ENCODE data around the gene VASP. TPM values are rescaled to one million over a fixed set of nuclear protein-coding genes. Genes with fewer than 3 reads are reported as not detected.

VASP gene
- total and polyA plus RNA-seq, 2 donors (not counting 1 experiment from before 2014, with no cell fraction given) = 79.5 to 108 TPM

DNA sequence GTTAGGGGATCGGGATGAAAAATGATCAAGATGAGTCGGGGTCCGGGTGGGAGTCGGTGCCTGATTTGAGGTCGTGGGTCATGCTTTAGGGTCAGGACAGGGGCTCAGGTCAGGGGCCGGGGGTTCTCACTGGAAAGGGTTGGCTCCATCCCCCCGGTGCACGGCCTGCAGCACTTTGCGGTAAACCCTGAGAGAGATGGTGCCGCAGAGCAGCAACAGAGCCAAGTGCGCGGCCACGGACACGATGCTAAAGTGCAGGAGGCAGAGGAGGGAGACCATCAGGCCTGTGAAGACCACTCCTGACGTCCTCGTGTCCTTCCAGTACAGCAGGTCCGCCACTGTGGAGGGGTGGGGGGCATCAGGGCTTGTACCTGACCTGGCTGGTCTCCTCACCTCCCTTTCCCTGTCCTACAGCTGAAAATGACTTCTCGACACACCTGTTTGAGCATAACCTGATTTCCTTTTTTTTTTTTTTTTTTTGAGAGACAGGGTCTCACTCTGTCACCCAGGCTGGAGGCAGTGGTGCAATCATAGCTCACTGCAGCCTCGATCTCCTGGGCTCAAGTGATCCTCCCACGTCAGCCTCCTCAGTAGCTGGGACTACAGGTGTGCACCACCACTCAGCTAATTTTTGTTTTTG lies 17.9 kb upstream of the VASP start:
- H3K27ac ChIP-seq (ENCODE audit: low read length in 2 of 2) = no peak overlapping the region
- Mint-ChIP-seq H3K9me3 (ENCODE audit: insufficient read depth) (no peaks in the 10 kb centered on the region), H3K27me3 (peaks cover 12% of the 10 kb centered on the region), H3K4me3 (no peak overlapping the region), H3K27ac (peak overlapping the region; percentile 15), H3K4me1 (peaks cover 16% of the 10 kb centered on the region)
- H3K79me2 ChIP-seq (ENCODE audit: control insufficient read depth, insufficient read depth, low read length) = peaks cover 3% of the 10 kb centered on the region
- H3K9me3 ChIP-seq (ENCODE audit: control extremely low read depth in 1 of 3, control insufficient read depth in 2 of 3, insufficient read depth in 1 of 3, low read length in 2 of 3) = peaks cover 0 to 15% (median 0%) of the 10 kb centered on the region in 3 donors
- TF ChIP-seq, protein P1, sequence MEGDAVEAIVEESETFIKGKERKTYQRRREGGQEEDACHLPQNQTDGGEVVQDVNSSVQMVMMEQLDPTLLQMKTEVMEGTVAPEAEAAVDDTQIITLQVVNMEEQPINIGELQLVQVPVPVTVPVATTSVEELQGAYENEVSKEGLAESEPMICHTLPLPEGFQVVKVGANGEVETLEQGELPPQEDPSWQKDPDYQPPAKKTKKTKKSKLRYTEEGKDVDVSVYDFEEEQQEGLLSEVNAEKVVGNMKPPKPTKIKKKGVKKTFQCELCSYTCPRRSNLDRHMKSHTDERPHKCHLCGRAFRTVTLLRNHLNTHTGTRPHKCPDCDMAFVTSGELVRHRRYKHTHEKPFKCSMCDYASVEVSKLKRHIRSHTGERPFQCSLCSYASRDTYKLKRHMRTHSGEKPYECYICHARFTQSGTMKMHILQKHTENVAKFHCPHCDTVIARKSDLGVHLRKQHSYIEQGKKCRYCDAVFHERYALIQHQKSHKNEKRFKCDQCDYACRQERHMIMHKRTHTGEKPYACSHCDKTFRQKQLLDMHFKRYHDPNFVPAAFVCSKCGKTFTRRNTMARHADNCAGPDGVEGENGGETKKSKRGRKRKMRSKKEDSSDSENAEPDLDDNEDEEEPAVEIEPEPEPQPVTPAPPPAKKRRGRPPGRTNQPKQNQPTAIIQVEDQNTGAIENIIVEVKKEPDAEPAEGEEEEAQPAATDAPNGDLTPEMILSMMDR (IDR thresholded peaks at IDR 0.05) = no peak
- H3K4me3 ChIP-seq (ENCODE audit: control extremely low read depth in 1 of 5, extremely low read depth in 1 of 5, insufficient read depth in 1 of 5, low read depth in 2 of 5, low read length in 4 of 5) = no peak overlapping the region
- ChIA-PET POLR2A (interaction anchor here (0.7 kb wide), 1 partner anchor 152 kb away, joined by 4 read pairs; no protein-coding TSS in a partner anchor), CTCF (interaction anchor here (0.7 to 6.6 kb wide), 7 partner anchors 9 to 88 kb away, joined by 3 to 99 read pairs (median 4); no protein-coding TSS in a partner anchor)
- WGBS (ENCODE audit: insufficient coverage) = 95% methylated on average over 20 of the region's 20 CpGs
- no peak overlapping the region for H3K9ac ChIP-seq (ENCODE audit: low read length)
- H2AFZ ChIP-seq (ENCODE audit: insufficient read depth, low read depth, low read length, poor library complexity, severe bottlenecking) = no peak overlapping the region
- H3K36me3 ChIP-seq (replicated peaks in 1 of 2; ENCODE audit: control extremely low read depth in 1 of 2, control insufficient read depth in 1 of 2, extremely low read depth in 1 of 2, insufficient read depth in 2 of 2, low read length in 1 of 2) = no peaks in the 10 kb centered on the region
- no peaks in the 10 kb centered on the region for H4K20me1 ChIP-seq (ENCODE audit: control insufficient read depth, insufficient read depth, low read length, poor library complexity, severe bottlenecking)
- H3K27me3 ChIP-seq (replicated peaks in 1 of 4; ENCODE audit: control extremely low read depth in 1 of 4, control insufficient read depth in 3 of 4, insufficient read depth in 4 of 4, low read length in 3 of 4) = peaks cover 0 to 21% (median 10%) of the 10 kb centered on the region in 4 experiments
- DNase-seq (no peak), ATAC-seq (ENCODE audit: low read depth) (no peak)
- intact Hi-C loops (cut with micrococcal nuclease) = loop anchor here (10.0 kb wide), 1 partner anchor 245 kb away; the partner anchor contains the start of gene EXOC3L2
- no peak overlapping the region for H3K4me2 ChIP-seq (replicated peaks; ENCODE audit: low read depth, low read length, poor library complexity, severe bottlenecking)
- peaks cover 15 to 22% of the 10 kb centered on the region in 2 donors for H3K4me1 ChIP-seq (ENCODE audit: control insufficient read depth in 2 of 2, insufficient read depth in 2 of 2, low read length in 2 of 2)

DNA sequence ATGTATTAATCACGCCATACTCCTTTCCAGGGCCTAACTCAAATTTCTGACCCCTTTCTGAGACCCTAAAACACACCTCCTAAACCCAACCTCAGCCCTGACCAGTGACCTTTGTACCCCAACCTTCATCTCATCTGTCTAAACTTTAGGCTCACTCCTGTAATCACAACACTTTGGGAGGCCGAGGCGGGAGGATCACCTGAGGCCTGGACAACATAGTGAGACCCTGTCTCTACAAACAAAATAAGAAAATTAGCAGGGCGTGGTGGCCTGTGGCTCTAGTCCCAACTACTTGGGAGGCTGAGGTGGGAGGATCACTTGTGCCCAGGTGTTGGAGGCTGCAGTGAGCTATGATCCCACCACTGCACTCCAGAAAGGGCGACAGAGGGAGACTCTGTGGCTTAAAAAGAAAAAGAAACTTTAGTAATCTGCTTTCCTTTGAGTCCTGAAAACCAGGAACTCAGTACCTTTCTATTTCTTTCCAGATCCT lies 15.1 kb upstream of the VASP start:
- no peak overlapping the region for H3K9ac ChIP-seq (ENCODE audit: low read length)
- ATAC-seq (ENCODE audit: low read depth) (no peak), DNase-seq (no peak)
- peaks cover 0 to 43% (median 22%) of the 10 kb centered on the region in 4 experiments for H3K27me3 ChIP-seq (replicated peaks in 1 of 4; ENCODE audit: control extremely low read depth in 1 of 4, control insufficient read depth in 3 of 4, insufficient read depth in 4 of 4, low read length in 3 of 4)
- ChIA-PET POLR2A (no interaction called here), CTCF (interaction anchor here (1.2 kb wide), 1 partner anchor 13 kb away, joined by 4 read pairs; no protein-coding TSS in a partner anchor)
- H3K9me3 Mint-ChIP-seq (ENCODE audit: insufficient read depth) = no peaks in the 10 kb centered on the region
- H3K4me1 Mint-ChIP-seq = peaks cover 20% of the 10 kb centered on the region
- H3K4me2 ChIP-seq (replicated peaks; ENCODE audit: low read depth, low read length, poor library complexity, severe bottlenecking) = peak overlapping the region; percentile 49
- peaks cover 0 to 15% (median 0%) of the 10 kb centered on the region in 3 donors for H3K9me3 ChIP-seq (ENCODE audit: control extremely low read depth in 1 of 3, control insufficient read depth in 2 of 3, insufficient read depth in 1 of 3, low read length in 2 of 3)
- no peak overlapping the region for H3K27ac ChIP-seq (ENCODE audit: low read length in 2 of 2)
- peaks cover 21% of the 10 kb centered on the region for H3K27me3 Mint-ChIP-seq
- H3K4me3 ChIP-seq (ENCODE audit: control extremely low read depth in 1 of 5, extremely low read depth in 1 of 5, insufficient read depth in 1 of 5, low read depth in 2 of 5, low read length in 4 of 5) = no peak overlapping the region
- no peak overlapping the region for H2AFZ ChIP-seq (ENCODE audit: insufficient read depth, low read depth, low read length, poor library complexity, severe bottlenecking)
- no peak overlapping the region for H3K4me3 Mint-ChIP-seq
- WGBS (ENCODE audit: insufficient coverage) = 100% methylated on average over 2 of the region's 5 CpGs
- peaks cover 22 to 25% of the 10 kb centered on the region in 2 donors for H3K4me1 ChIP-seq (ENCODE audit: control insufficient read depth in 2 of 2, insufficient read depth in 2 of 2, low read length in 2 of 2)
- H3K36me3 ChIP-seq (replicated peaks in 1 of 2; ENCODE audit: control extremely low read depth in 1 of 2, control insufficient read depth in 1 of 2, extremely low read depth in 1 of 2, insufficient read depth in 2 of 2, low read length in 1 of 2) = no peaks in the 10 kb centered on the region
- peaks cover 5% of the 10 kb centered on the region for H3K79me2 ChIP-seq (ENCODE audit: control insufficient read depth, insufficient read depth, low read length)
- TF ChIP-seq EZH2 (IDR thresholded peaks at IDR 0.05; ENCODE audit: borderline replicate concordance, insufficient read depth, low read depth, low read length, poor library complexity, severe bottlenecking) = no peak
- TF ChIP-seq, protein P1 (IDR thresholded peaks at IDR 0.05) = no peak
- intact Hi-C loops (cut with micrococcal nuclease) = loop anchor here (2.0 kb wide), 1 partner anchor 67 kb away; no protein-coding TSS in a partner anchor
- H3K27ac Mint-ChIP-seq = no peak overlapping the region
- H4K20me1 ChIP-seq (ENCODE audit: control insufficient read depth, insufficient read depth, low read length, poor library complexity, severe bottlenecking) = peaks cover 11% of the 10 kb centered on the region
